AG10803 (cell line): ENCODE results near the gene EFTUD2.
"Not testable (repeated sequence)": the region's sequence is repeated elsewhere in the genome, so short reads cannot be mapped to it uniquely, and the experiment has no call there.

ENCODE experiments used
- DNase-seq: peaks from one replicate; pipeline ENCODE4 v3.0.0; 2010; ENCODE audit warnings: low read depth
- H3K4me3 ChIP-seq: 2 replicates; pipeline ENCODE4 v1.5.1; 2011; ENCODE audit warnings: mild to moderate bottlenecking, low read length, control low read depth
- TF ChIP-seq, protein P1 (sequence below): conservative IDR thresholded peaks from 2 replicates; pipeline ENCODE4 v1.5.1; 2011; ENCODE audit warnings: mild to moderate bottlenecking, low read length, control low read depth, inconsistent platforms

Gene EFTUD2

GRCh38 chr17:44899074-44899782, at the start of gene EFTUD2:
EFTUD2 (minus strand) TSS chr17:44899445; CDS start chr17:44894521, 4,924 bp downstream.
- H3K4me3 ChIP-seq: peak within 1 kb of the TSS; percentile 95
- TF ChIP-seq, protein P1, sequence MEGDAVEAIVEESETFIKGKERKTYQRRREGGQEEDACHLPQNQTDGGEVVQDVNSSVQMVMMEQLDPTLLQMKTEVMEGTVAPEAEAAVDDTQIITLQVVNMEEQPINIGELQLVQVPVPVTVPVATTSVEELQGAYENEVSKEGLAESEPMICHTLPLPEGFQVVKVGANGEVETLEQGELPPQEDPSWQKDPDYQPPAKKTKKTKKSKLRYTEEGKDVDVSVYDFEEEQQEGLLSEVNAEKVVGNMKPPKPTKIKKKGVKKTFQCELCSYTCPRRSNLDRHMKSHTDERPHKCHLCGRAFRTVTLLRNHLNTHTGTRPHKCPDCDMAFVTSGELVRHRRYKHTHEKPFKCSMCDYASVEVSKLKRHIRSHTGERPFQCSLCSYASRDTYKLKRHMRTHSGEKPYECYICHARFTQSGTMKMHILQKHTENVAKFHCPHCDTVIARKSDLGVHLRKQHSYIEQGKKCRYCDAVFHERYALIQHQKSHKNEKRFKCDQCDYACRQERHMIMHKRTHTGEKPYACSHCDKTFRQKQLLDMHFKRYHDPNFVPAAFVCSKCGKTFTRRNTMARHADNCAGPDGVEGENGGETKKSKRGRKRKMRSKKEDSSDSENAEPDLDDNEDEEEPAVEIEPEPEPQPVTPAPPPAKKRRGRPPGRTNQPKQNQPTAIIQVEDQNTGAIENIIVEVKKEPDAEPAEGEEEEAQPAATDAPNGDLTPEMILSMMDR: no peak
- peak; percentile 88 for DNase-seq

- TF ChIP-seq, protein P1: no peak
- H3K4me3 ChIP-seq: peak overlapping the region; percentile 94
- no peak for DNase-seq
Observed at GRCh38 chr17:44948315-44948795, 49.1 kb upstream of the EFTUD2 start.

DNA sequence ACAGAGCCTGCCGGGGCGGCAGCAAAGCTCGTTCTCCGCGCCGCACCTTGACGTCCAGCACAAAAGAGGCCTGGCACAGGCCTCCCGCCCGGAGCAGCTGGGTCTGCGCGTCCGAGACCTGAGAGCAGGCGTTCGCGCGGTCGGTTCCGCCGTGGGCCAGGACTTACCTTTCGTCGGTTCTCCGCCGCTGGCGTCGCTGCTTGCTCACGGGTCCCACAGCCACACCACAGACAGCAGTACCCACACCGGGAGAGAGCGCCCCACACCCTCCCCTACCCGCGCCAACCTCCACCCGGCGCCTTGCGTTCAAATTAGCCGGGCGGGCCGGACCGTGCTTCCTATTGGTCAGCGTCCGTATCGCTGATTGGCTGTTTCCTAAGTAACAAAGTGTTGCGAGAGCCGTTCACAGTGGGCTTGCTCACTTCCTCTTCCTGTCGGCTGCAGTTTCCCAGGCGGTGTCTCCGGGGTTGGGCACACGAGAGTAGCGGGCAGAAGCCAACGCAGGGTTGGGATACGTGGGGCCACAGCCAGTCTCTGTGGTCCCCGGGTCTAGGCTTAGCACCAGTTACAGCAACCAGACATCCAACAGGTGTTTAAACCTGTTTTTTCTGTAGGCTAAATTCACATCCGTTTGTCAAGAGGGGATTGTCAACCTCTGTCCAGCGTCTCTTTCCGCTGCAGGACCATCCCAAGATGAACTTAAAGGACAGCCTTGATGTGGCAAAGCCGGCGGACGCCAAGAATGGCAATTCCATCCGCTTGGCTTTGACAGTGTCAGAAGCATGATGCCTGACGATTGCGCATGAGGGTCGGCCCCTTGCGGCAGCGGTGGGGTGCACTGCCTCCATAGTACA, 48.4 kb upstream of the EFTUD2 start, which contains the start of gene KIF18B:
Gene KIF18B (minus strand): TSS at position 313 of the 854 bp plus-strand sequence. CDS start 11,429 bp downstream, outside the sequence.
- peak; percentile 94 for DNase-seq
- TF ChIP-seq, protein P1: 0 out of 2 replicates have a peak, but pooled peaks have one; percentile 9
- peak within 1 kb of the TSS; percentile 94 for H3K4me3 ChIP-seq

GRCh38 chr17:44945652-44946051, 46.4 kb upstream of the EFTUD2 start:
- not testable (repeated sequence) for H3K4me3 ChIP-seq, DNase-seq

GRCh38 chr17:44942456-44942855, 43.2 kb upstream of the EFTUD2 start:
- H3K4me3 ChIP-seq: no peak overlapping the region
- no peak for DNase-seq
- TF ChIP-seq, protein P1: no peak

- no peak overlapping the region for H3K4me3 ChIP-seq
- DNase-seq: no peak
- TF ChIP-seq, protein P1: no peak
Observed at GRCh38 chr17:44941712-44942331, 42.6 kb upstream of the EFTUD2 start.

GRCh38 chr17:44940768-44941167, 41.5 kb upstream of the EFTUD2 start:
- no peak for DNase-seq
- no peak overlapping the region for H3K4me3 ChIP-seq
- TF ChIP-seq, protein P1: no peak
